ENCODE data around the gene GKAP1.
"Not testable (repeated sequence)": the region's sequence is repeated elsewhere in the genome, so short reads cannot be mapped to it uniquely, and the experiment has no call there.

GKAP1 gene

DNA sequence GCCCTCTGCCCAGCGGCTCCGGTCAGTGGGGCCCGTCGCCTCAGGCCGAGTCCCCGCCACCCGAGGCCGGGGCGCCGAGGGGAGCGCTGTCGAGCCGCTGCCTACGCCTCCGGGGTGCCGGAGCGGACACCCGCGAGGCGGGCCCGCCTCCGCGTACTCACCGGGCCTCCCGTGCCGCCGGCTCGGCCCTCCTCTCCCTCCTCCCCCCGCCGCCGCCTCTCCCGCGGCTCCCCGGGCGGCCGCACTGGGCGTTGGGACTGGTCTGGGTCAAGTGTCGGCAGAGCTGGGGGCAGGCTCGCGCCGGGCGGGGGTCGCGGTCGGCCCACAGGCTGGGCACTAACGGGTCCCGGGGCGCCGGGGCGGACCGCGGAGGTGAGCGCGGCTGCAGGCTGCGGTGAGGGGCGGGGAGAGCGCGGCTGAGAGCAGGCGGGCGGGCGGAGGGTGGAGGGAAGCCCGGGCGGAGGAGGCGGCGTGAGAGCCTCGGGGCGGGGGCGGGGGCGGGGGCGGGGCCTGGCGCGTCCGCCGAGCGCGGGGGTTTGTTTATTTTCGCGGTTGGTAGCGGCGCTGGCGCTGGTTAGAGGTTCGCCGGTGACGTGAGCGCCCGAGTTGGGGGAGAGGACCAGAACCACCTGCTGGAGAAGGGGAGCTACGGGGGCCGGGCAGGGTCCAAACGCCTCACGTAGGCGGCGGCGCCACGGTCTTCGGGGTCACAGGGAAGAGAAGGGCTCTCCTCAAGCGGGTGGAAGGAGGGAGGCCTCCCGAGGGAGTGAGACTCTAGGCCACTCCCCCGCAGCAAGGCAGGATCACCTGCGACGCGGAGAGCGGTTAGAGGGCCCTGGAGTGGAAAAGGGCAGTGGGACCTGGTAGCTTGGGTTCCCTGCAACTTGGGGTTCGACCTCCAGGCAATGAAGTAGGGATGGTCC, at the start of gene GKAP1:
Gene GKAP1, minus strand, starts transcription at position 414 of the 923 bp plus-strand sequence. CDS start 11,252 bp downstream, outside the sequence.
- DNase-seq (ENCODE audit: low spot score), result peak; percentile 74

DNA sequence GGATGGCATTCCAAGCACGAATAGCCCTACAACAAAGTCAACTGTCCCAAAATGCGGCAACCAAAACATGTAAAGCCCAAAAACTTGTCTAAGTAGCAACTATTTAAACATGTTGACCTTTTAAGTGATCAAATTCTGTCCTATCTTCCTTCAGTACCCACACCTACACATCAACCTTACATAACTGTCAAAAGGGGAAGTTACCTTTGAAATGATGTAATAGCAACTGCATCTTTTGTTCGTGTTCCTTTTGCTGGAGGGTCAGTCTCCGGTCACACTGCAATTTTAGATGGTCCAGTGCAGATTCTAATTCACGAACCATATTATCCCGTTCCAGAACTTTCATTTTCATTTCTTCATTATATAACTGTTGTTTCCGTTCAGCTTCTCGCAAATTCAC, 32.3 kb upstream of the GKAP1 start:
- not testable (repeated sequence) for DNase-seq (ENCODE audit: low spot score)

DNA sequence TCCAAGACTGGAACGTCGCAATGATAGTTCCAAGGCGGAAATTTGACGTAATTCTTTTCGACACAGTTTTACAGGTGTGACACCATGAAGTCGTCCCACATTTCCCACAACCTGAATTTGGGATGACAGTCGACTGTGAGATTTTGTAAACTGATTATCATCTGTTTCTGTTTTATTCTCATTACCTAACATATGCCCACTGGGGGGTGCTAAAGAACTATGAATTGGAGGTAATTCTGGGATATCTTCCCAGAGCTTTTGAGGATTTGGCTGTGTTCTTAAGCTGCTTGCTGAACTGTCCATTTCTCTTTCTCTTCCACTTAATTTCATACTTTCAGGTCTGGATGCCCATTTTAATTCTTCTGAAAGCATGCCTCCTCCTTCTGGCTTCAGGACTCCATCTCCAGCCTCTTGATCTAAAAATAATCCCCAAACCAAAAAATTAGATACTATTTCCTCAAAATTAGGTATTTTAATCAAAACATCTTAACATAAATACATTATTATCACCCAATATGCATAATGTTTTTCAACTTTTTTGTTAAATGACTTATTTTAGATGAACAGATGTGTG, 19.6 kb upstream of the GKAP1 start:
- not testable (repeated sequence) for DNase-seq (ENCODE audit: low spot score)

DNA sequence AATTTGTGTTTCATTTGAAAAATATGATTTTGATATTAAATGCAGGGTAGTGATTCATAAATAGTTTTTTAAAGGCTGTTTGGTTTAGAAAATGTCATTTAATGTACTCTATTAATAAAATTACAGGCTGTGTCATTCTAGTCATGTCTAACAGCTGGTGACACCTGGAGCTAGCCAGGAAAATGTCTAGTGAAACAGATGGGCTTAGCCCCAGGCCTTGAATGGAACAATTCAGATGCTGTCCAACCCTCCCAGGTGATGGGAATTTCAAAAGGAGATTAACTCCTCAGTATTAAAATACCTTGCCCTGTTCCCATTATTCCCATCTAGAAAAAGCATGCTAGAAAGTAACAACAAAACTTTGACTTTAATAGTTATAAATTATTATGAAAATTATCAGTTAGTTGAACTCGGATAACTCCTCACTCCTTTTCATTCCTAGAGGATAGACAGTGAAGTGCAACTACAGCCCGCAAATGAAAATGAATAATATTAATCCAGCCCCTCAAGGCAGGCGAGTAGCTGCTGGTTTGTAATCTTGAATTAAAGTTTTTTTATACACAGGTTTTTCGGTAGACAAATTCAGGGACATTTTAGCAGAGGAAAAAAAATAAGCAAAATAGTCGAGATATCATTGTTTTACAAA, 13.0 kb upstream of the GKAP1 start:
- DNase-seq (ENCODE audit: low spot score), result not testable (repeated sequence)

DNA sequence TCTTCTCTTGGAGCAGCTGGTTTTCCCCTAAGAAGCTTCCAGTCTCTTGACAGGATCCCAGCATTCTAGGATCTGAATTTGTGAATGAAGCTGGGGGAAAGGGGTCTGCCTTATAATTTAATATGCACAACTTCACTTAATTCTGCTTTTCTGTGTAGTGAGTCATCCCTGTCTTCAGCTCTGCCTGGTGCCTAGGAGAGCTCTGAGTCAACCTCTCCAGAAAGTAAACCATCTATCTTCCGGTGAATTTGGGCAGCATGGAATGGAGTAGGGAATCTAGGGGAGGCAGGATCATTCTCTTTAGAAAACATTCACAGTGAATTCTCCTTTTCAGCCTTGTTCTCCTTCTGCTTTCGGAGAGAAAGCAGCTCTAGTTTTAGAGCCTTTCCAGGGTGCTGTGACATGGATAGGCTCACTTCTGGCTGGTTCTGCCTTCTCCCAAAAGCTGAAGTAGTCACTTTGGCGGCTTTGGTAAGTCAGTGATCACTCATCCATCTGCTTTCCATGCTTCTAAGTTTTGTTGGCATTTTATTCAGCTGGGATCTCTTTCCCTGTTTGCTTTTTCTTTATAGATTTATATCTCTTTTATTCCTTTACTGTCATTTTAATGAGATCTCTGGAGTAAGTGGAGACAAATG, 7.5 kb upstream of the GKAP1 start:
- not testable (repeated sequence) for DNase-seq (ENCODE audit: low spot score)

DNA sequence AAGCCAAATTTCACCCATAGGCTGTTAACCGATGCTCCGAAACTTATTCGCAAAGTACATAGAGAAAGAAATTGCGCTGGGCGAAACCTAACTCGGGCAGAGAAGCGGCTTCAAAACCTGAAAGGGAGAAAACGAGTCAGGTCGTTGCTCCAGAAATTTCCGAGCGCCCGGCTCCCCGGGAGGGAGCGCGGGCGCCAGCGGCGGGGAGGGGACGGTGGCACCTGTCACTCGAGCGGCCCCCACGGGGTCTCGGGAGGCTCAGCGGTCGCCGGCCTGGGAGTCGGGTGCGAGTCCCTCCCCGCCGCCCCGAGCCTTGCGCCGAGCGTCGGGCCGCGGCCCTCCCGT, 586 bp downstream of the GKAP1 start:
- DNase-seq (ENCODE audit: low spot score), result not testable (repeated sequence)

DNA sequence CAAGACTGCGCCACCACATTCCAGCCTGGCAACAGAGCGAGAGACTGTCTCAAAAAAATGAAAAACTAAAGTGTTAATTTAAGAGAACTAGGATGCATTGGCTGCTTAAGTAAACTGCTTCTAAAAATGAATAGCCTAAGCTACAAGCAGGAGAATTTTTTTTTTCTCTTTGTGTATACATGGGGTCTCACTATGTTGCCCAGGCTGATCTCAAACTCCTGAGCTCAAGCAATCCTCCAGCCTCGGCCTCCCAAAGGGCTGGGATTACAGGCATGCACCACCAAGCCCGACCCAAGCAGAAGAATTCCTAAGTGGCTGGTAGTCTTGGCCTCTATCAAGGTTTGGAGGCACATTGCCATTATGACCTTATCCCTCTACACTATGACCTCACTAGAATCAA, 2.4 kb downstream of the GKAP1 start:
- DNase-seq (ENCODE audit: low spot score), result not testable (repeated sequence)

DNA sequence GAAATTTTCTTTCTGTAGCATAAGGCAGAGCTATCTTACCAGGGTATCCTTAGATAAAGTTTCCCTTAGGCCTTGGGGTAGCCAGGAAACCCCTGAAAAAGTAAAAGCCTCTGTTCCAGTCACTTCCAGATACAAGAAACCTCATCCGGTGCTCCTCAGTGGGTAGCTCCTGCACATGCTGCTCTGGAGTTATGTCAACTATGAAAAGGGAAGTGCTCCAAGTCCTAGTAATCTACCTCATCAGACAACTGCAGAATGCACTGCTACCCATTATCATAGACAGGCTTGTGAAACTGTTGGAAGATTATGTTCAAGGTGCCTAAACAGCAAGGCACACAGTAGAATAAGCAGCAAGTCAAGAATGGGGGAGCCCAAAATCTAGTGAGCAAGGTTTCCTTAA, 8.4 kb downstream of the GKAP1 start:
- DNase-seq (ENCODE audit: low spot score), result not testable (repeated sequence)

DNA sequence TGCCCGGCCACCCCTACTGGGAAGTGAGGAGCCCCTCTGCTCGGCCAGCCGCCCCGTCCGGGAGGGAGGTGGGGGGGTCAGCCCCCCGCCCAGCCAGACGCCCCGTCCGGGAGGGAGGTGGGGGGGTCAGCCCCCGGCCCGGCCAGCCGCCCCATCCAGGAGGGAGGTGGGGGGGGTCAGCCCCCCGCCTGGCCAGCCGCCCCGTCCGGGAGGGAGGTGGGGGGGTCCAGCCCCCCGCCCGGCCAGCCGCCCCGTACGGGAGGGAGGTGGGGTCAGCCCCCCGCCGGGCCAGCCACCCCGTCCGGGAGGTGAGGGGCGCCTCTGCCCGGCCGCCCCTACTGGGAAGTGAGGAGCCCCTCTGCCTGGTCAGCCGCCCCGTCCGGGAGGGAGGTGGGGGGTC, 13.1 kb downstream of the GKAP1 start:
- DNase-seq (ENCODE audit: low spot score), result not testable (repeated sequence)

DNA sequence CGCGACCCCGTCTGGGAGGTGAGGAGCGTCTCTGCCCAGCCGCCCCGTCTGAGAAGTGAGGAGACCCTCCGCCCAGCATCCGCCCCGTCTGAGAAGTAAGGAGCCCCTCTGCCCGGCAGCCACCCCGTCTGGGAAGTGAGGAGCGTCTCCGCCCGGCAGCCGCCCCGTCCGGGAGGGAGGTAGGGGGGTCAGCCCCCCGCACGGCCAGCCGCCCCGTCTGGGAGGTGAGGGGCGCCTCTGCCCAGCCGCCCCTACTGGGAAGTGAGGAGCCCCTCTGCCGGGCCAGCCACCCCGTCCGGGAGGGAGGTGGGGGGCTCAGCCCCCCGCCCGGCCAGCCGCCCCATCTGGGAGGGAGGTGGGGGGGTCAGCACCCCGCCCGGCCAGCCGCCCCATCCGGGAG, 13.6 kb downstream of the GKAP1 start:
- DNase-seq (ENCODE audit: low spot score), result not testable (repeated sequence)

DNA sequence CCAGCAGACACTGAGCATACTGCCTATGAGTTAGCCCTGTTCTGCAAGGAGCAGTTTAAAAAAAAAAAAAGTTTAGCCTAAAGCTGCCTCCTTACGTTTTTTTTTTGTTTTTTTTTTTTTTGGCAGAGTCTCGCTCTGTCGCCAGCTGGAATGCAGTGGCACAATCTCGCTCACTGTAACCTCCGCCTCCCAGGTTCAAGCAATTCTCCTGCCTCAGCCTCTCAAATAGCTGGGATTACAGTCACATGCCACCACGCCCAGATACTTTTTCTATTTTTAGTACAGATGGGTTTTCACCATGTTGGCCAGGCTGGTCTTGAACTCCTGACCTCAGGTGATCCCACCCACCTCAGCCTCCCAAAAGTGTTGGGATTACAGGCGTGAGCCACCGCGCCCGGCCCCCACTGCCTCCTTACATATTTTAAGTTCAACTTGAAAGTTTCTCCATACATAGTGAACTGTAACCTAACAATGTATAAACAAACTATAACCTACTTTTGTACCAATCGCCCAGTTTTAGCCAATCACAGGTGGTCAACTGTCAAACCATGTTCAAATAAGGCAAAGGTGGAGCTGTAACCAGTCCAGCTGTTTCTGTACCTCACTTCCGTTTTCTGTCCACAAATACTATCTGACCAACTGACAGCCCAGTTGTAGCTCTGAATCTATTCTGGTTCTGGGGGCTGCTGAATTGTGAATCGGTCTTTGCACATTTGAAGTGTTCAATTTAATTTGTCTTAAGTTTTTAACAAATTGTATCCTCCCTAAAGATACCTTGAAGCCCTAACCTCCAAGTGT, 17.1 kb downstream of the GKAP1 start:
- no peak for DNase-seq (ENCODE audit: low spot score)

DNA sequence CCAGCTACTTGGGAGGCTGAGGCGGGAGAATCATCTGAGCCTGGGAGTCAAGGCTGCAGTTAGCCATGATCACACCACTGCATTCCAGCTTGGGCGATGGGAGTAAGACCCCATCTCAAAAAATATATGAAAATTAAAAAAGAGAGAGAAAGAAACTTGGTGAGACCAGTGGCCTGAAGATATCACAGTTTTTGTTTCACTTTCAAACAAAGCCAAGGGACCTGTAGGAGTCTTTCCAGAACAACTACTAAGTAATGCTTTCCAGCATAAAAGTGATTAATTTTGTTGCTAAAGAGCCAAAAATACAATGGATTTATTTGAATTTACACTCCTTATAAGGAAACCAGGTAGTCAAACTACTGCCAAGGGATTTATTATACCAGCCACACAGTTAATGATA, 23.5 kb downstream of the GKAP1 start:
- no peak for DNase-seq (ENCODE audit: low spot score)

DNA sequence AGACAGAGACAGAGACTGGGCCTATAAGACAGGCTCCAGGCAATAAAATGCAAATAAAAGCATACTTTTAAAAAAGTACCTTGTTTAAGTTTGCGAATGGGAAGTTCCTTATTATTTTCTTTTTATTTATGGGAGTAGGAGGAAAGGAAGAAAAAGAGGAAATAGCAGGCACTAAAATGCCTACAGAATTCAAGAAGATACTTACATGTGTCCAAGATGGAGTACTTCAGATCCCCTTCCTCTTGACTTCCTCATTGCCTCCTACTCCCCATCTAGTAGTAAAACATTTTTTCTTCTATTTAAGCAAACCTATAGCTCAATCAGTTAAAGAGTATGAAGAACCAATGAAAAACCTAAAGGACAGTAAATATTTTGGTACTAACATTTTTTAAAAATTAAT, 24.8 kb downstream of the GKAP1 start:
- no peak for DNase-seq (ENCODE audit: low spot score)

DNA sequence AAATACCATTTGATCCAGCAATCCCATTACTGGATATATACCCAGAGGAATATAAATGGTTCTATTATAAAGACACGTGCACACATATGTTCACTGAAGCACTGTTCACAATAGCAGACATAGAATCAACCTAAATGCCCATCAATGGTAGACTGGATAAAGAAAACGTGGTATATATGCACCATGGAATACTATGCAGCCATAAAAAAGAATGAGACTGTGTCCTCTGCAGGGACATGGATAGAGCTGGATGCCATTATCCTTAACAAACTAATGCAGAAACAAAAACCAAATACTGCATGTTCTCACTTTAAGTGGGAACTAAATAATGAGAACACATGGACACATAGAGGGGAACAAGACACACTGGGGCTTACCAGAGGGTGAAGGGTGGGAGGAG, 39.4 kb downstream of the GKAP1 start:
- no peak for DNase-seq (ENCODE audit: low spot score)

DNA sequence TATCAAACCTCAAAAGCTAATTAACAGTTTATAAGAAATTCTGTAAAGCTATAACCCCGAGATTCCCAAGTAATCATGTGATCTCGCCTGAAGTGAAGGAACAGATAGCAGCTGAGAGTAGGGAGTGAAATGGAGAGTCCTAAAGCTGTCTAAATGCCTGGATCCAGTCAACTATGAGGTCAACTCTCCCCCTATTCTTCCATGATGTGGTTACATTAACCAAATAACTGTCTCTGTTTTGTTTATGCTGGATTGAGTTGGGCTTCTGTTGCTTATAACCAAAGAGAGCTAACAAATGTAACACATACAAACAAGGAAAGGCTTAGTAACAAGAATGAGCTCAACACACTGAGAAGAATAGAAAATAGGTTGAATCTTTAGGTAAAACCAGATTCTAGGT, 41.6 kb downstream of the GKAP1 start:
- no peak for DNase-seq (ENCODE audit: low spot score)

DNA sequence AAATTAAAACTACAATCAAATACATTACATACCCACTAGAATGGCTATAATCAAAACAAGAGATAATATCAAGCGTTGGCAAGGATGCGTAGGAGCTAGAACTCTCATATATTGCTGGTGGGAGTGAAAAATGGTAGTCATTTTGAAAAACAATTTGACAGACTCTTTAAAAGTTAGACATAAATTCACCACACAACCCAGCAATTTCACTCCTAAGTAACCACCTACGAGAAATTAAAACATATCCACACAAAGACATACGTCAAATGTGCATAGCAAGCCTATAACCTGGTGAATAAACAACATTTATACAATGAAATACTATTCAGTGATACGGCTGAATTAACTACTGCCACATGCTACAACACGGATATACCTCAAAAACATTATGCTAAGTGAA, 44.7 kb downstream of the GKAP1 start:
- DNase-seq (ENCODE audit: low spot score), result no peak

DNA sequence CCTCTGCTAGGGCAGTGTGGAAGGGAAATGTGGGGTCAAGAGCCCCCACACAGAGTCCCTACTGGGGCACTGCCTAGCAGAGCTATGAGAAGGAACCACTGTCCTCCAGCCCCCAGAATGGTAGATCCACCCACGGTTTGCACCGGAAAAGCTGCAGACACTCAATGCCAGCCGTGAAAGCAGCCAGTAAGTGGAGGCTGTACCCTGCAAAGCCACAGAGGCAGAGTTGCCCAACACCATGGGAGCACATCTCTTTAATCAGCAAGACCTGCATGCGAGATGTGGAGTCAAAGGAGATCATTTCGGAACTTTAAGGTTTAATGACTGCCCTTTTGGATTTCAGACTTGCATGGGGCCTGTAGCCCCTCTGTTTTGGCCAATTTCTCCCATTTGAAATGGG, 52.2 kb downstream of the GKAP1 start:
- no peak for DNase-seq (ENCODE audit: low spot score)

DNA sequence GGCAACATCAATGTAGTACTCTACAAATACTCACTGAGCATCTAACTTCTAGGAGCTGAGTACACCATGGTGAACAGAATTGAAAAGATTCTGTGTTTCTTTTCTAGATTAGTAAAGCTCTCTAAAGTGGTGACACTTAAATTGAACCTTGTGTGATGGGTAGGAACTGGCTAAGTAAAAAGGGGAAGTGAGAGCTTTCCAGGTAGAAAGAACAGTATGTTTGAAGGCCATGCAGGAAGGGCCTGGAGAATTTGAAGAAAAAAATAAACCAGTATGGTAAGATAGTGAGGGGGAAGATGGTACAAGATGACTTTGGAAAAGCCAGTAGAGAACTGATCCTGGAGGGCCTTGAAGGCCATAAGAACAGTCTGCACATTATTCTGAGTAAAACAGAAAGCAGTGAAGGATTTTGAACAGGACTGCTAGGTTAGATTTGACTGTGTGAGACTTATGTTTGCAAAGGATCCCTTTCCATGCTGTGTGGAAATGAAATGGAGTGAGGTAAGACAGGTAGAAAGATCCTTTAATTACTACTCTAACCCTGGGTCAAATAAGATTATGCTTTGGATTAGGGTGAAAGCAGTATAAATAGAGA, 63.1 kb downstream of the GKAP1 start:
- DNase-seq (ENCODE audit: low spot score), result no peak

DNA sequence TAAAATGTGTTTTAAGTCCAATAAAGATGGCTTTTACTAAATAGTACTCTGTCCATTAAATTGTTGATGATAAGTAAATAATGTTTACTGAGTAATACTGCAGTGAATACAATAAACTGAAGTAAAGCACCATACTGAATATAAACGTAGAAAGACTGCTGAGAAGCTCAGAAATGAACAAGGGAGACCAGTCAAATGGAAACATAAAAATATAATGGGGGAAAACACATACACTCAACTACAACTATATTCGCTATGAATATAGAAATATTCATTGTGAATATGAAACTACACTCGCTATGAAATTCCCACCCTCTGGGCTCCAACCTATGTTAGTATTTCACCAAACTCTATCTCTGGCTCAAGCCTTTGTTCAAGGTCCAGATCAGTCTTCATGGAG, 67.9 kb downstream of the GKAP1 start:
- DNase-seq (ENCODE audit: low spot score), result no peak

DNA sequence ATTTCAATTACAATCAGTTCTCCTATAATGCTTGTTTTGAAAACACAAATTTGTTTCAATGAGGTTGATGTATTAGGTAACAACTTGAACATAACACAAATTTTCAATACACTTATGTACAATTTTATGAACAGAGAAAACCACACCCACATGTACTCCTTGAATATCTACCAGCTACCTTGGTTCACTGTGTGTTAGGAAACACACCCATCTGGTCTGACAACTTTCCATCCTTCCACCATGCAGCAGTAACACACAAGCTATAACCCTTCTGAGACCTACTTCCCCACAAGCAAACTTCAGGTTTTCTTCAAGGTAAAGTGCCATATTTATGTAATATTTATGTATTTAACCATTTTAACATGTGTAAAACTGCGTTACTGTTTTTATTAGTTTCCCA, 73.4 kb downstream of the GKAP1 start:
- no peak for DNase-seq (ENCODE audit: low spot score)

DNA sequence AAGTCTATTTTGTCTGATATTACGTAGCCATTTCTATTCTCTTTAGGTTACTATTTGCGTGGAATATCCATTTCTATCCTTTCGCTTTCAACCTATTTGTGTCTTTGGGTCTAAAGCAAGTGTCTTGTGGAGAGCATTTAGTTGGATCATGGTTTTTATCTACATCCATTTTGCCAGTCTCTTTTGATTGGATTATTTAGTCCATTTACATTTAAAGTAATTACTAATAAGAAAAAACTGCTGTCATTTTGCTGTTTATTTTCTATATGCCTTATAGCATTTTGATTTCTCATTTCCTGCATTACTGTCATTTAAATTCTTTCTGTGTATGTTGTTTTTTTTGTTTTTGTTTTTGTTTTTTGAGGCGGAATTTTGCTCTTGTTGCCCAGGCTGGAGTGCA, 83.8 kb downstream of the GKAP1 start:
- DNase-seq (ENCODE audit: low spot score), result no peak

Data from globus pallidus (tissue), 1 donor.